Trophoblast cell (in vitro differentiated cells and primary cell): ENCODE measurements around the gene HMX1.

ENCODE experiments used
- DNase-seq, 2 donors: peaks; one replicate each; pipeline ENCODE4 v3.0.0-alpha.2; 2016
- H2AFZ ChIP-seq: 2 replicates; pipeline ENCODE4 v1.6.1; 2013; ENCODE audit warnings: low read length, moderate library complexity, mild to moderate bottlenecking; ENCODE audit not compliant: insufficient read depth, poor library complexity
- H2AK5ac ChIP-seq: 2 replicates; pipeline ENCODE4 v1.6.1; 2013; ENCODE audit warnings: mild to moderate bottlenecking, low read length
- H2BK120ac ChIP-seq: 2 replicates; pipeline ENCODE4 v1.6.1; 2013; ENCODE audit warnings: low read length, mild to moderate bottlenecking, moderate library complexity; ENCODE audit not compliant: insufficient read depth, poor library complexity
- H2BK12ac ChIP-seq: 2 replicates; pipeline ENCODE4 v1.6.1; 2013; ENCODE audit warnings: mild to moderate bottlenecking, low read length, moderate library complexity
- H2BK5ac ChIP-seq: 2 replicates; pipeline ENCODE4 v1.6.1; 2013; ENCODE audit warnings: low read length, low read depth, moderate library complexity, mild to moderate bottlenecking; ENCODE audit not compliant: poor library complexity
- H3K14ac ChIP-seq: 2 replicates; pipeline ENCODE4 v1.6.1; 2013; ENCODE audit warnings: mild to moderate bottlenecking, low read length
- H3K18ac ChIP-seq: 2 replicates; pipeline ENCODE4 v1.6.1; 2013; ENCODE audit warnings: mild to moderate bottlenecking, low read length
- H3K23ac ChIP-seq: 2 replicates; pipeline ENCODE4 v1.6.1; 2013; ENCODE audit warnings: low read length
- H3K27ac ChIP-seq: 2 replicates; pipeline ENCODE4 v1.5.1; 2013; ENCODE audit warnings: low read depth, mild to moderate bottlenecking, inconsistent platforms, low read length, moderate library complexity
- H3K27me3 ChIP-seq: 2 replicates; pipeline ENCODE4 v1.6.1; 2013; ENCODE audit warnings: inconsistent platforms, mild to moderate bottlenecking, low read length, moderate library complexity; ENCODE audit not compliant: insufficient read depth
- H3K36me3 ChIP-seq, 2 experiments: 1 replicate in 1 of 2; 2 replicates in 1 of 2; pipeline ENCODE4 v1.6.1; 2013; ENCODE audit warnings: low read length in 2 of 2, mild to moderate bottlenecking in 2 of 2, moderate library complexity in 1 of 2; ENCODE audit not compliant: insufficient read depth in 2 of 2, control insufficient read depth in 1 of 2
- H3K4ac ChIP-seq: 2 replicates; pipeline ENCODE4 v1.6.1; 2013; ENCODE audit warnings: low read depth, mild to moderate bottlenecking, low read length, moderate library complexity
- H3K4me1 ChIP-seq, 2 experiments: 1 replicate in 1 of 2; 2 replicates in 1 of 2; pipeline ENCODE4 v1.6.1; 2013; ENCODE audit warnings: low read length in 2 of 2, mild to moderate bottlenecking in 2 of 2, moderate library complexity in 1 of 2; ENCODE audit not compliant: insufficient read depth in 2 of 2, control insufficient read depth in 1 of 2
- H3K4me2 ChIP-seq: 2 replicates; pipeline ENCODE4 v1.6.1; 2013; ENCODE audit warnings: inconsistent platforms, mild to moderate bottlenecking, low read length, moderate library complexity
- H3K4me3 ChIP-seq: 2 replicates; pipeline ENCODE4 v1.5.1; 2013; ENCODE audit warnings: mild to moderate bottlenecking, low read depth, low read length, inconsistent platforms
- H3K79me1 ChIP-seq: one replicate; pipeline ENCODE4 v1.6.1; 2013; ENCODE audit warnings: low read length
- H3K79me2 ChIP-seq: 2 replicates; pipeline ENCODE4 v1.6.1; 2013; ENCODE audit warnings: low read length, mild to moderate bottlenecking; ENCODE audit not compliant: control insufficient read depth, insufficient read depth, poor library complexity
- H3K9ac ChIP-seq: 2 replicates; pipeline ENCODE4 v1.6.1; 2013; ENCODE audit warnings: mild to moderate bottlenecking, low read length
- H3K9me3 ChIP-seq: 2 replicates; pipeline ENCODE4 v1.6.1; 2013; ENCODE audit warnings: low read depth, mild to moderate bottlenecking, control low read depth, inconsistent platforms, low read length; ENCODE audit not compliant: insufficient read depth
- H4K12ac ChIP-seq: 2 replicates; pipeline ENCODE4 v1.6.1; 2013; ENCODE audit warnings: low read depth, mild to moderate bottlenecking, low read length, moderate library complexity
- H4K8ac ChIP-seq: 2 replicates; pipeline ENCODE4 v1.6.1; 2013; ENCODE audit warnings: low read depth, mild to moderate bottlenecking, low read length, moderate library complexity
- H4K91ac ChIP-seq: one replicate; pipeline ENCODE4 v1.6.1; 2013; ENCODE audit warnings: low read depth, mild to moderate bottlenecking, low read length, moderate library complexity
- WGBS: extraction: QIAGEN DNeasy Blood & Tissue Kit; methylation state at CpG from one replicate; pipeline ENCODE4 v1.1.7; 2013; ENCODE audit warnings: missing lambda C conversion rate; ENCODE audit not compliant: insufficient read length, insufficient coverage; ENCODE audit errors: extremely low coverage; 5-methylcytosine and 5-hydroxymethylcytosine counted together

HMX1 gene

GRCh38 chr4:8866828-8867623 is 4.6 kb downstream of the HMX1 start:
- Histone ChIP-seq H3K9me3 (peaks cover 3% of the 10 kb centered on the region), H4K8ac (no peak overlapping the region), H3K36me3 (no peaks in the 10 kb centered on the region), H3K79me2 (no peaks in the 10 kb centered on the region), H2BK120ac (no peak overlapping the region), H2AFZ (no peak overlapping the region), H2BK12ac (no peak overlapping the region), H3K27ac (no peak overlapping the region), H4K91ac (no peak overlapping the region), H3K14ac (no peak overlapping the region), H3K4ac (no peak overlapping the region), H4K12ac (no peak overlapping the region), H3K23ac (no peak overlapping the region), H3K18ac (no peak overlapping the region), H3K4me3 (no peak overlapping the region), H3K79me1 (no peaks in the 10 kb centered on the region), H2BK5ac (no peak overlapping the region), H3K27me3 (peaks cover 86% of the 10 kb centered on the region), H2AK5ac (no peak overlapping the region), H3K9ac (no peak overlapping the region), H3K4me2 (peak overlapping the region; percentile 38), H3K4me1 (peaks cover 6% of the 10 kb centered on the region in 2 experiments)
- WGBS = no CpG with 5 or more reads among the region's 42 CpGs
- DNase-seq = no peak

- Histone ChIP-seq H3K23ac (no peak overlapping the region), H4K8ac (no peak overlapping the region), H3K9ac (no peak overlapping the region), H4K12ac (no peak overlapping the region), H3K14ac (no peak overlapping the region), H2BK12ac (no peak overlapping the region), H2BK120ac (no peak overlapping the region), H3K18ac (no peak overlapping the region), H2AK5ac (no peak overlapping the region), H3K9me3 (peaks cover 3% of the 10 kb centered on the region), H3K27me3 (peaks cover 87% of the 10 kb centered on the region), H3K4me1 (peaks cover 10 to 11% of the 10 kb centered on the region in 2 experiments), H3K4me2 (no peak overlapping the region), H2AFZ (no peak overlapping the region), H3K4me3 (no peak overlapping the region), H3K79me2 (no peaks in the 10 kb centered on the region), H3K4ac (no peak overlapping the region), H3K27ac (no peak overlapping the region), H3K79me1 (no peaks in the 10 kb centered on the region), H3K36me3 (no peaks in the 10 kb centered on the region), H4K91ac (no peak overlapping the region), H2BK5ac (no peak overlapping the region)
- no CpG with 5 or more reads among the region's 12 CpGs for WGBS
- DNase-seq = no peak
These were observed 5.2 kb downstream of the HMX1 start for GRCh38 chr4:8866421-8866820.

GRCh38 chr4:8865681-8866310 is 5.8 kb downstream of the HMX1 start:
- DNase-seq = no peak
- Histone ChIP-seq H3K14ac (no peak overlapping the region), H3K4me1 (peaks cover 13 to 14% of the 10 kb centered on the region in 2 experiments), H3K79me2 (no peaks in the 10 kb centered on the region), H4K91ac (no peak overlapping the region), H3K23ac (no peak overlapping the region), H2AFZ (no peak overlapping the region), H4K8ac (no peak overlapping the region), H3K4me3 (no peak overlapping the region), H3K9me3 (peaks cover 3% of the 10 kb centered on the region), H2BK12ac (no peak overlapping the region), H2BK120ac (no peak overlapping the region), H2BK5ac (no peak overlapping the region), H3K9ac (no peak overlapping the region), H3K4me2 (no peak overlapping the region), H3K36me3 (no peaks in the 10 kb centered on the region), H4K12ac (no peak overlapping the region), H3K79me1 (peaks cover 5% of the 10 kb centered on the region), H3K18ac (no peak overlapping the region), H3K4ac (no peak overlapping the region), H3K27ac (no peak overlapping the region), H3K27me3 (peaks cover 87% of the 10 kb centered on the region), H2AK5ac (no peak overlapping the region)
- no CpG with 5 or more reads among the region's 18 CpGs for WGBS

- peaks cover 6% of the 10 kb centered on the region for H3K9me3 ChIP-seq
- no peak overlapping the region for H3K14ac ChIP-seq
- no peaks in the 10 kb centered on the region for H3K79me2 ChIP-seq
- DNase-seq = no peak
- no peak overlapping the region for H2AFZ ChIP-seq
- no peak overlapping the region for H2AK5ac ChIP-seq
- no CpG with 5 or more reads among the region's 32 CpGs for WGBS
- H4K12ac ChIP-seq = no peak overlapping the region
- H3K36me3 ChIP-seq = no peaks in the 10 kb centered on the region
- no peak overlapping the region for H2BK5ac ChIP-seq
- no peak overlapping the region for H3K18ac ChIP-seq
- H3K27ac ChIP-seq = no peak overlapping the region
- H3K4me3 ChIP-seq = no peak overlapping the region
- peaks cover 89% of the 10 kb centered on the region for H3K27me3 ChIP-seq
- H3K9ac ChIP-seq = no peak overlapping the region
- H2BK120ac ChIP-seq = no peak overlapping the region
- H3K4me2 ChIP-seq = no peak overlapping the region
- no peak overlapping the region for H4K91ac ChIP-seq
- H3K23ac ChIP-seq = no peak overlapping the region
- no peak overlapping the region for H4K8ac ChIP-seq
- H2BK12ac ChIP-seq = no peak overlapping the region
- H3K4ac ChIP-seq = no peak overlapping the region
- H3K79me1 ChIP-seq = peaks cover 5% of the 10 kb centered on the region
- H3K4me1 ChIP-seq = peaks cover 18 to 20% of the 10 kb centered on the region in 2 experiments
These were observed 6.5 kb downstream of the HMX1 start for GRCh38 chr4:8864912-8865680.
